SK-N-MC (cell line): ENCODE data around the gene PDZD8.

Experiments used
- EZH2 ChIP-seq: fragments of 200-600 bp; sonication (generic); IDR thresholded peaks from one replicate; pipeline ENCODE4 v1.6.1; 2017; ENCODE audit warnings: antibody characterized with exemption
- POLR2AphosphoS5 ChIP-seq: IDR thresholded peaks from 2 replicates; pipeline ENCODE4 v1.6.1; 2012; ENCODE audit warnings: mild to moderate bottlenecking, low read depth, low read length, borderline replicate concordance

DNA sequence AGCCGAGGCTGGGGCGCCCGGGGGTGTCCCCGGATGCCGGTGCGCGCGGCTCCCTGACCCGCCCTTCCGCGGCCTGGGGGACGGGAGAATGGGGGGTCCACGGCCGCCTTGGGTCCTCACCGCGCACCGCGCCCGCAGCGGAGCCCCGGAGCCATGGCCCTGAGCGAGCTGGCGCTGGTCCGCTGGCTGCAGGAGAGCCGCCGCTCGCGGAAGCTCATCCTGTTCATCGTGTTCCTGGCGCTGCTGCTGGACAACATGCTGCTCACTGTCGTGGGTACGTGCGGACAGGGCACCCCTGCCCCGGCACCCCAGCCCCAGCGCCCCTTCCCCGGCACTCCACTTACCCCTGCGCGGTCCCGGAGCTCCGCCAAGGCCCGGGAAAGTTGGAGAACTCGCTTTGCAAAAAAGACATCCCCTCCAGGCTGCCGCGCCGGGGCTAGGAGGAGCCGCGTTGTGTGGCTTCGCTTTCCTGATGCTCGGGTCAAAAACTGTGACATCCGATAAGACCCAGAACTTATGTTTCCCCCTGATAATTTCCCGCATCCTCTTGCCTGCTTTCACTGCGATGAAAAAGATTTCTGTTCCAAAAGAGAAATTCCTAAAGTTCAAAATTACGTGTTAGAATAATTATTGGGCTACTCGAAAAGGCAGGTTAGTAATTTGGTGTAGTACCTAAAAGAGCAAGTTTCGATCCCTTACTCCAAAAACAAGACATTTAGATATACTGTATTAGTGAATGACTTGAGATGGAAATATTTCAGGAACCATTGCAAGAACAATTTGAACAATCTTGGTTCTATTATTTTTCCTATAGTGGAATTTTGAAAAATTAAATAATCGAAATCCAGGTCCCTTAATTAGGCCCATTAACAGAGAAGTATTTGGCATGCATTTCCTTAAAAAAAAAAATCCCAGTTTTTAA lies 133.4 kb downstream of the PDZD8 start:
- TF ChIP-seq POLR2AphosphoS5 (no peak), EZH2 (no peak)
